Measurements from ENCODE around the gene DYRK3. TPM values are rescaled to one million over a fixed set of nuclear protein-coding genes. Genes with fewer than 3 reads are reported as not detected.
A peak's percentile ranks its signal among the peaks of the same experiment; 100 is the strongest.

The DYRK3 gene
- total and polyA plus RNA-seq, 9 of the 15 experiments (the other 6 are each of a cell fraction or from before 2014, with no cell fraction given): 4.5 to 33.7 (median 25.7) TPM

- no peak for TF ChIP-seq ZKSCAN3 (CRISPR knock-in tag; IDR thresholded peaks at IDR 0.05)
- TF ChIP-seq STAT5A (IDR thresholded peaks at IDR 0.05; ENCODE audit: borderline replicate concordance, low read length): peak; percentile 50; the same call in 1 of the 2 replicates
- peak; percentile 75 for TF ChIP-seq NCOR1 (IDR thresholded peaks at IDR 0.05)
- TF ChIP-seq DEAF1 (CRISPR knock-in tag; IDR thresholded peaks at IDR 0.05): peak; percentile 83
- 0 out of 2 replicates have a peak, but pooled peaks have one; percentile 64 for TF ChIP-seq HLTF (IDR thresholded peaks at IDR 0.05)
- no peak for TF ChIP-seq USF2 (CRISPR knock-in tag; IDR thresholded peaks at IDR 0.05)
- TF ChIP-seq ZBTB9 (CRISPR knock-in tag; IDR thresholded peaks at IDR 0.05): peak; percentile 87; the same call in 1 of the 2 replicates
- 0 out of 2 replicates have a peak, but pooled peaks have one; percentile 4 for TF ChIP-seq ZNF79 (CRISPR knock-in tag; IDR thresholded peaks at IDR 0.05; ENCODE audit: low read depth)
- TF ChIP-seq IFI16 (CRISPR knock-in tag; IDR thresholded peaks at IDR 0.05): no peak
- TF ChIP-seq SPI1 (IDR thresholded peaks at IDR 0.05; ENCODE audit: borderline replicate concordance, low read depth, low read length): 0 out of 2 replicates have a peak, but pooled peaks have one; percentile 29
- TF ChIP-seq KLF1 (tag; IDR thresholded peaks at IDR 0.05): peak; percentile 78
- TF ChIP-seq ATF7 (IDR thresholded peaks at IDR 0.05): peak; percentile 90
- TF ChIP-seq SMAD1 (IDR thresholded peaks at IDR 0.05; ENCODE audit: low read depth, low read length, partially characterized antibody): peak; percentile 40
- TF ChIP-seq ZBTB5 (IDR thresholded peaks at IDR 0.05): no peak
- peak; percentile 57 for TF ChIP-seq ZNF384 (IDR thresholded peaks at IDR 0.05; ENCODE audit: low read depth, low read length)
- TF ChIP-seq LARP7 (IDR thresholded peaks at IDR 0.05): no peak
- peak; percentile 98 for TF ChIP-seq SUPT5H (IDR thresholded peaks at IDR 0.05)
- TF ChIP-seq ETV1 (tag; conservative IDR thresholded peaks at IDR 0.05; ENCODE audit: low read depth): no peak
- peak; percentile 85 for TF ChIP-seq CTCFL (IDR thresholded peaks at IDR 0.05; ENCODE audit: borderline replicate concordance, insufficient read depth, low read depth, low read length, poor library complexity, severe bottlenecking)
- TF ChIP-seq RNF2 (IDR thresholded peaks at IDR 0.05): peak; percentile 97
- no peak for TF ChIP-seq SNIP1 (IDR thresholded peaks at IDR 0.05; ENCODE audit: low read depth)
Measured at GRCh38 chr1:206612129-206612876, 23.0 kb upstream of the DYRK3 start, which contains the start of gene EIF2D (continued).
